GM12875 (cell line): ENCODE data around the gene GSS.

Experiments
- H3K4me3 ChIP-seq: one replicate; pipeline ENCODE4 v1.5.1; 2011; ENCODE audit warnings: low read depth, low read length, control low read depth
- TF ChIP-seq, protein P1 (sequence below): IDR thresholded peaks from 2 replicates; pipeline ENCODE4 v1.5.1; 2011; ENCODE audit warnings: low read depth, mild to moderate bottlenecking, control low read depth, inconsistent platforms, low read length, moderate library complexity, borderline replicate concordance; ENCODE audit not compliant: insufficient read depth

The GSS gene

DNA sequence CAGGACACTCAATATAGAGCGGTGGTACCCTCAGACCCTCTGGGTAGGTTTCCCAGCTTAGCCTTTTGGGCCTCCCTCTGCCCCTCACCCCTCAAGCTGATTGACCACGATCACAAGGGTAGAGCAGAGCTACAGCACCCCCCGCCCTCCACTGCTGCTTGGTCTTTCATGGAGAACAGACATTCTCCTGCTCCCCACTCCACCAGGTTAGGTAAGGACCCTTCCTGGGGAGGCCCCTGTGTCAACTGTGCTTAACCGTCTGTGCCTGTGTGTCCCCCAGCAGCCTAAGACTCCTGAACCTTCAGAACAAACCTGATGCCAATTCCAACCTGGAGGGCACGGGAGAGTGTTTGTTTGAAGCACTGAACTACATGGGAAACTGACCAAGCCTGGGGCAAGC is 11.8 kb upstream of the GSS start:
- TF ChIP-seq, protein P1, sequence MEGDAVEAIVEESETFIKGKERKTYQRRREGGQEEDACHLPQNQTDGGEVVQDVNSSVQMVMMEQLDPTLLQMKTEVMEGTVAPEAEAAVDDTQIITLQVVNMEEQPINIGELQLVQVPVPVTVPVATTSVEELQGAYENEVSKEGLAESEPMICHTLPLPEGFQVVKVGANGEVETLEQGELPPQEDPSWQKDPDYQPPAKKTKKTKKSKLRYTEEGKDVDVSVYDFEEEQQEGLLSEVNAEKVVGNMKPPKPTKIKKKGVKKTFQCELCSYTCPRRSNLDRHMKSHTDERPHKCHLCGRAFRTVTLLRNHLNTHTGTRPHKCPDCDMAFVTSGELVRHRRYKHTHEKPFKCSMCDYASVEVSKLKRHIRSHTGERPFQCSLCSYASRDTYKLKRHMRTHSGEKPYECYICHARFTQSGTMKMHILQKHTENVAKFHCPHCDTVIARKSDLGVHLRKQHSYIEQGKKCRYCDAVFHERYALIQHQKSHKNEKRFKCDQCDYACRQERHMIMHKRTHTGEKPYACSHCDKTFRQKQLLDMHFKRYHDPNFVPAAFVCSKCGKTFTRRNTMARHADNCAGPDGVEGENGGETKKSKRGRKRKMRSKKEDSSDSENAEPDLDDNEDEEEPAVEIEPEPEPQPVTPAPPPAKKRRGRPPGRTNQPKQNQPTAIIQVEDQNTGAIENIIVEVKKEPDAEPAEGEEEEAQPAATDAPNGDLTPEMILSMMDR: no peak
- no peak overlapping the region for H3K4me3 ChIP-seq

DNA sequence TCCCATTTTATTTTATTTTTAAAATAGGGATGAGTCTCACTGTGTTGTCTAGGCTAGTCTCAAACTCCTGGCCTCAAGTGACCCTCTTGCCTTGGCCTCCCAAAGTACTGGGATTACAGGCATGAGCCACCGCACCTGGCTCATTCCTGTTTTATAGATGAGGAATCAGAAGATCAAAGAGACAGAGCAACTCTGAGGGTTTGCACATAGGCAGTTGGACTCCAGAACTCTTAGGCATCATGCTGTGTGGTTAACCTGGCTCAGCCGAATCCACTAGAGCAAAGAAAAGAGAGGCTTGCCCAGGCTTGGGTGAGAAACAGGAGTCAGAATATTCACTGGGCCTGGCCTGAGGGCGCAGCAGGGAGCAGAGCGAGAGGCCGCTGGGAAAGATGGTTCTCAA is 9.4 kb upstream of the GSS start:
- TF ChIP-seq, protein P1: no peak
- H3K4me3 ChIP-seq: no peak overlapping the region

DNA sequence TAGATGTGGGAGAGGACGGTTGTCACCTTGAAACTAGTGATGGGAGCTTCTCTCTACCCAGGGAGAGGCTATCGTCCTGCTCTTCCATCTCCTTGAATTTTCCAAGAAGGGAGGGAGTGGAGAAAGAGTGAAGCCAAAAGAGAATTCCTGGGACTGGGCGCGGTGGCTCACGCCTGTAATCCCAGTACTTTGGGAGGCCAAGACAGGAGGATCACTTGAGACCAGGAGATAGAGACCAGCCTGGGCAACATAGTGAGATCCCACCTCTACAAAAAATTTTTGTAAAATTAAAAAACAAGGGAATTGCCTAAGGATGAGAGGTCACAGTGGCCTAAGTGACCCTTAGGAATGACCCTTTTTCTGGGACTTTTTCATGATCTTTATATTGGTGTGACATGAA is 8.9 kb upstream of the GSS start:
- H3K4me3 ChIP-seq: no peak overlapping the region
- TF ChIP-seq, protein P1: no peak

DNA sequence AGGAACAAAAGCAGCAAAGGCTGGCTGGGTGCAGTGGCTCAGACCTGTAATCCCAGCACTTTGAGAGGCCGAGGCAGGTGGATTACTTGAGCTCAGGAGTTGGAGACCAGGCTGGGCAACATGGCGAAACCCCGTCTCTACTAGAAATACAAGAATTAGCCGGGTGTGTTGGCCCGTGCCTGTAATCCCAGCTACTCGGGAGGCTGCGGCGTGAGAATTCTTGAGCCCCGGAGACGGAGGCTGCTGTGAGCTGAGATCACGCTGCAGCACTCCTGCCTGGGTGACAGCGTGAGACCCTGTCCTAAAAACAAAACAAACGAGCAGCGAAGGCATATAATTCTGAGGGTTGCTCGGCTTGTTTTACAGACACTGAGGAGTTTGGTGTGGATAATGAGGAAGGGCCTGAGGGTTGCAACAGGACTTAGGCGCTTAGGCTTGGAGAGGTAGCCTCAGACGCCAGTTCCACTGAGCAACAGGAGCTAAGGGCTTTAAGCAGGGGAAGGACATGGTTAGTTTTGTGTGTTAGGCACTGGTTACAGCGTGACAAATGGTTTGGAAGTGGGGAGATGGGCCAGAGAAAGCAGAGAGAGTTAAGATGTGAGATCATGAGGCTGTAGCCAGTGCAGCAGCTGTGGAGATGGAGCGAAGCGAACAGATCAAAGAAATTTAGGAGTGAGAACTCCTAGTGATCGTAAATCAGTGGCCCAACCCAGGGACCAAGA is 1.3 kb upstream of the GSS start:
- TF ChIP-seq, protein P1: no peak
- H3K4me3 ChIP-seq: no peak overlapping the region

DNA sequence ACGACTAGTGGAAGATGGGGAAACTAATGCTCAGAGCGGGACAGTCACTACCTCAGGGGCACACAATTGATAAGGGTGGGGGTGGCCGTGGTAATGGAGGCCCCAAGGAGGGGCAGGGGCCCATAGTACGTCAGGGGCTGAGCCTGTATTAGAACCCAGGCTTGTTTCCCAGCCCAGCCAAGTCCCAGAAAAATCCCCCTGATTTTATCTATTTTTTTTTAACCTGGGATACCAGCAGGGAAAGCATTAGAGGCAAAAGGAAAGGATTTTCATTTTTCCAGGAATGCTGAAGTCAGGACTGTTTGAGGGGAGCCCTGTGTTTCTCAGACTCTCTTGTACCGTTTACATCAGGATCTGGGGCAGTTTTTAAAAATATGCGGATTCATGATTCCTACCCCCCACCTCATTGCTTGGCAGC is 444 bp upstream of the GSS start:
- H3K4me3 ChIP-seq: peak overlapping the region; percentile 60
- TF ChIP-seq, protein P1: no peak

DNA sequence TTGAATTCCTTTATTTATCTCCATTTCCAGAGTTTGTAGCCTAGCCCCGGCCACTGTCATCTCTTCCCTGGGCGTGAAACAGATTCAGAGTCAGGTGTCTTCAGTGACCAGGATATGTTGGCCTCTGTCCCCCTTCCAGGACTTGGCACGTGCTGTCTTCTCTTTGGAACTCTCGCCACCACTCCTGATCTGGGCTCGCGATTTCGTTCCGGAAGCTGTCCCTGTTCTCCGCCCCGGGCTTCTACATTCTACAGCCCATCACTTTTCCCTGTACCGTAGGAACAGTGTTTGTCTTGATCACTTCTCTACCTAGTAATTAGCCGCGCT is 739 bp downstream of the GSS start:
- peak overlapping the region; percentile 60 for H3K4me3 ChIP-seq
- TF ChIP-seq, protein P1: no peak

DNA sequence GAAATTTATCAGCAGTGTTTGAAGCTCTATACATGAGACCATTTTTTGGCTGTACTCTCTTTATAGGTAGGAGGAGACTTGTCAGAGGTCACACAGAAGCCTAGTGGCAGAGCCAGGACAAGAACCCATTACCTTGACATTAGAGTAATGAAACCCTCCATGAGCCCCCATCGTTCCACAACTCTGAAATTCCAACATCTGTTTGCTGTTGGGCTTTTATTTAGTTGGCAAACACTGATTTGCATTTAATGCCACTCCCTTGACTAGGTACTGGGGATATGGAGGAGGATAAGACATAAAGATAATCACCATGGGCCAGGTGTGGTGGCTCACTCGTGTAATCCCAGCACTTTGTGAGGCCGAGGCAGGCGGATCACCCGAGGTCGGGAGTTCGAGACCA is 1.6 kb downstream of the GSS start:
- H3K4me3 ChIP-seq: no peak overlapping the region
- TF ChIP-seq, protein P1: no peak
